ENCODE measurements around the gene CDK5. TPM values are rescaled to one million over a fixed set of nuclear protein-coding genes. Genes with fewer than 3 reads are reported as not detected.
"Not testable (repeated sequence)": the region's sequence is repeated elsewhere in the genome, so short reads cannot be mapped to it uniquely, and the experiment has no call there.

CDK5 gene
- total RNA-seq, 2 donors from 2014 or later = 2.3 to 6.3 TPM

DNA sequence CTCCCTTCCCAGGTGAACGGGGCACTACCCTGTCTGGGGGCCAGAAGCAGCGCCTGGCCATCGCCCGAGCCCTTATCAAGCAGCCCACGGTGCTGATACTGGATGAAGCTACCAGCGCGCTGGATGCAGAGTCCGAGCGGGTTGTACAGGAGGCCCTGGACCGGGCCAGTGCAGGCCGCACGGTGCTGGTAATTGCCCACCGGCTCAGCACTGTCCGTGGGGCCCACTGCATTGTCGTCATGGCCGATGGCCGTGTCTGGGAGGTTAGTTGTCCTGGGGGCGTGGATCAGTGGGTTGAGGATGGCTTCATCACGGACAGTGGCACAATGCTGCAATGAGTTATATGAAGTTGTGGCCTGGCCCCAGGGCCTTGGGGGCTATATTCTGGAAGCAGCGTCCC is 13.7 kb downstream of the CDK5 start:
- no peaks in the 10 kb centered on the region for H3K36me3 ChIP-seq (replicated peaks in 1 of 2; ENCODE audit: insufficient read depth in 1 of 2, low read depth in 2 of 2)
- no peaks in the 10 kb centered on the region for H3K4me1 ChIP-seq
- intact Hi-C loops (cut with DNase I) = no loop called here
- ATAC-seq = no peak
- no peaks in the 10 kb centered on the region for H3K9me3 ChIP-seq
- no peak for TF ChIP-seq POLR2A (IDR thresholded peaks at IDR 0.05)
- TF ChIP-seq, protein P1, sequence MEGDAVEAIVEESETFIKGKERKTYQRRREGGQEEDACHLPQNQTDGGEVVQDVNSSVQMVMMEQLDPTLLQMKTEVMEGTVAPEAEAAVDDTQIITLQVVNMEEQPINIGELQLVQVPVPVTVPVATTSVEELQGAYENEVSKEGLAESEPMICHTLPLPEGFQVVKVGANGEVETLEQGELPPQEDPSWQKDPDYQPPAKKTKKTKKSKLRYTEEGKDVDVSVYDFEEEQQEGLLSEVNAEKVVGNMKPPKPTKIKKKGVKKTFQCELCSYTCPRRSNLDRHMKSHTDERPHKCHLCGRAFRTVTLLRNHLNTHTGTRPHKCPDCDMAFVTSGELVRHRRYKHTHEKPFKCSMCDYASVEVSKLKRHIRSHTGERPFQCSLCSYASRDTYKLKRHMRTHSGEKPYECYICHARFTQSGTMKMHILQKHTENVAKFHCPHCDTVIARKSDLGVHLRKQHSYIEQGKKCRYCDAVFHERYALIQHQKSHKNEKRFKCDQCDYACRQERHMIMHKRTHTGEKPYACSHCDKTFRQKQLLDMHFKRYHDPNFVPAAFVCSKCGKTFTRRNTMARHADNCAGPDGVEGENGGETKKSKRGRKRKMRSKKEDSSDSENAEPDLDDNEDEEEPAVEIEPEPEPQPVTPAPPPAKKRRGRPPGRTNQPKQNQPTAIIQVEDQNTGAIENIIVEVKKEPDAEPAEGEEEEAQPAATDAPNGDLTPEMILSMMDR (IDR thresholded peaks at IDR 0.05) = no peak
- no peak overlapping the region for H3K4me3 ChIP-seq
- H3K27me3 ChIP-seq = no peaks in the 10 kb centered on the region
- no peak overlapping the region for H3K27ac ChIP-seq
- no peak for DNase-seq
- WGBS, 2 donors = 92 to 93% methylated on average over 2 to 7 of the region's 20 CpGs

- H3K4me3 ChIP-seq; ATAC-seq; intact Hi-C loops (cut with DNase I); H3K27ac ChIP-seq; H3K9me3 ChIP-seq; H3K4me1 ChIP-seq; H3K36me3 ChIP-seq (replicated peaks in 1 of 2; ENCODE audit: insufficient read depth in 1 of 2, low read depth in 2 of 2); H3K27me3 ChIP-seq; DNase-seq: not testable (repeated sequence)
- 77 to 89% methylated on average over 10 of the region's 10 CpGs for WGBS, 2 donors
These were observed 14.2 kb downstream of the CDK5 start for GRCh38 chr7:151043449-151043848.

DNA sequence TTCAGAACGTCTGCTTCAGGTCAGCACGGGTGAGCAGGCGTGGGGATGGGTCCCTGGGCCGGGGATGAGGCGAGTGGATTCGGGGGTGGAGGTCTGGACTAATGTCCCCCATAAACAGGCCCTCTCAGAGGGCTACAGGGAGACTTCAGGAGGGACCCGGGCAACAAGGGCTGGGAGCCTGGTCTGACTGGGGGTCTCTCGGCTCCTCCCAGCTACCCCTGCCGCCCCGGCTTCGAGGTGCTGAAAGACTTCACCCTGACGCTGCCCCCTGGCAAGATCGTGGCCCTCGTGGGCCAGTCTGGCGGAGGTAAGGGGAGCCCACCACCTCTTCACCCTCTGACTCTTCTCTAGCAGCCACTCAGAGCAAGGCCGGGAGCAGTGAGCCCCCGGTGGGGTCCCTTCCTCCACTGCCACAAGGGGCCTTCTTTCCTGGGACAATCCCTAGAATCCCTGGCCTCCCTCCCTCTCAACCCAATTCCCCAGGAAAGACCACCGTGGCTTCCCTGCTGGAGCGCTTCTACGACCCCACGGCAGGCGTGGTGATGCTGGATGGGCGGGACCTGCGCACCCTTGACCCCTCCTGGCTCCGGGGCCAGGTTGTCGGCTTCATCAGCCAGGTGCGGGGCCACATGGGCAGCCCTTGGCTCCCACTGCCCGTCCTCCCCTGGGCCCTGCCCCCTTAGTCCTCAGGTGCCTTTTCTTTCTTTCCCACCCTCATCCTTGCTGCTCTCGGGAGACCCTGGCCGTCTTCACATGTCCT is 16.9 kb downstream of the CDK5 start:
- Histone ChIP-seq H3K36me3 (replicated peaks in 1 of 2; ENCODE audit: insufficient read depth in 1 of 2, low read depth in 2 of 2) (peaks cover 0 to 7% of the 10 kb centered on the region in 2 donors), H3K4me3 (no peak overlapping the region), H3K27me3 (no peaks in the 10 kb centered on the region), H3K27ac (no peak overlapping the region), H3K4me1 (no peaks in the 10 kb centered on the region), H3K9me3 (no peaks in the 10 kb centered on the region)
- TF ChIP-seq, protein P1 (IDR thresholded peaks at IDR 0.05) = no peak
- TF ChIP-seq POLR2A (IDR thresholded peaks at IDR 0.05) = no peak
- DNase-seq (no peak), ATAC-seq (no peak)
- 88 to 90% methylated on average over 9 to 30 of the region's 30 CpGs for WGBS, 2 donors
- intact Hi-C loops (cut with DNase I) = no loop called here

DNA sequence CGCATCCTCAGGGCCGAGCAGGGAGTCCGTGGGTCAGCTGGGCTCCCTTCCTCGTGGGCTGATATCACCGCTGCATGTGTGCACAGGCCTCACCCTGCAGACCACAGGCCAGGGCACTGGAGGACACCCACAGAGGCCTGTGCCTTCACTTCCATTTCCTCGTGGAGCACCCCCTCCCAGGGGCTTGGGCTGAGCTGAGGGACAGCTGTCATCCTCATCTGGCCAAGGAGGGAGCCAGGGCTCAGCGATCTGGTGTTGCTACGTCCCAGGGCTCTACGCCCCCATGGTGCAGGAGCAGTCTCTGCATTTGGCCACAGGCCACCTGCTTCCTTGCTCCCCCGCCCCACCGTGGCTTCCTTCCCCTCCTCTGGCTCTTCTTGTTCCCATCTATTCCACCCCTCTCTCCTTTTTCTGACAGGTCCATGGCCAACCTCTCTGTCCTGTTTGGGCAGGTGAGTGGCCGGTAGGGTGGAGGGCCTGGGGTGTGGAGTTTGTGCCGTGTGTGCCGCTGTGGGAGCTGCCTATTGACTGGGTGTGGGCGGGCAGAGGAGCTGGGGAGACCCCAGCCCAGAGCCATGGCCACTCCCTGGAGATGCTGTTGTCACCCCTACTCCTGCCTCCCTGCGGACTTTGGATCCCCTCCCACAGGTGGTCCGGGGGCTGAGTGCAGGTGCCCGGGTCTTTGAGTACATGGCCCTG is 17.7 kb downstream of the CDK5 start:
- TF ChIP-seq POLR2A (IDR thresholded peaks at IDR 0.05) = no peak
- TF ChIP-seq, protein P1 (IDR thresholded peaks at IDR 0.05) = no peak
- DNase-seq (no peak), ATAC-seq (no peak)
- whole genome bisulfite sequencing, 2 donors = 69 to 82% methylated on average over 16 to 18 of the region's 18 CpGs
- Histone ChIP-seq H3K27me3 (no peaks in the 10 kb centered on the region), H3K9me3 (no peaks in the 10 kb centered on the region), H3K4me1 (no peaks in the 10 kb centered on the region), H3K27ac (peak overlapping the region in 1 of 4 donors; percentile 14), H3K4me3 (no peak overlapping the region), H3K36me3 (replicated peaks in 1 of 2; ENCODE audit: insufficient read depth in 1 of 2, low read depth in 2 of 2) (peaks cover 0 to 11% of the 10 kb centered on the region in 2 donors)
- intact Hi-C loops (cut with DNase I) = no loop called here

- no peak for TF ChIP-seq POLR2A (IDR thresholded peaks at IDR 0.05)
- TF ChIP-seq, protein P1 (IDR thresholded peaks at IDR 0.05) = no peak
- 55 to 71% methylated on average over 9 to 12 of the region's 12 CpGs for WGBS, 2 donors
- intact Hi-C loops (cut with DNase I) = no loop called here
- peaks cover 0 to 13% of the 10 kb centered on the region in 2 donors for H3K36me3 ChIP-seq (replicated peaks in 1 of 2; ENCODE audit: insufficient read depth in 1 of 2, low read depth in 2 of 2)
- H3K9me3 ChIP-seq = no peaks in the 10 kb centered on the region
- H3K27ac ChIP-seq = peak overlapping the region in 1 of 4 donors; percentile 14
- H3K4me3 ChIP-seq = no peak overlapping the region
- H3K4me1 ChIP-seq = no peaks in the 10 kb centered on the region
- ATAC-seq = peak; percentile 59
- peak; percentile 45 to 74 (median 64) for DNase-seq
- H3K27me3 ChIP-seq = no peaks in the 10 kb centered on the region
These were observed 18.5 kb downstream of the CDK5 start for GRCh38 chr7:151038951-151039849.

Measured in body of pancreas (tissue), 4 donors.